Naive B cell (primary cell): ENCODE data around the gene SNX30. TPM values are rescaled to one million over a fixed set of nuclear protein-coding genes. Genes with fewer than 3 reads are reported as not detected.

Source experiments
- ATAC-seq, 2 donors: fragments of 150-1000 bp; cut with Tn5 transposase; 2 replicates each; pipeline ENCODE4 v1.10.0; 2021; ENCODE audit warnings: low read depth in 2 of 2, mild to moderate bottlenecking in 2 of 2, moderate library complexity in 2 of 2
- DNase-seq: peaks from one replicate; pipeline ENCODE4 v3.0.0; 2022
- H3K27ac Mint-ChIP-seq, 6 donors: one replicate each; pipeline ENCODE4 v1.8.0; 2020 to 2022; ENCODE audit warnings: mild to moderate bottlenecking in 6 of 6, mixed read lengths in 6 of 6, moderate library complexity in 5 of 6, inconsistent platforms in 2 of 6
- H3K27me3 Mint-ChIP-seq, 3 donors: one replicate each; pipeline ENCODE4 v1.8.0; 2021 to 2022; ENCODE audit warnings: mixed read lengths in 3 of 3, mild to moderate bottlenecking in 1 of 3
- H3K36me3 Mint-ChIP-seq, 2 donors: one replicate each; pipeline ENCODE4 v1.8.0; 2020 to 2022; ENCODE audit warnings: mixed read lengths in 2 of 2, inconsistent platforms in 1 of 2, mild to moderate bottlenecking in 1 of 2
- H3K4me1 Mint-ChIP-seq, 3 donors: one replicate each; pipeline ENCODE4 v1.8.0; 2020 to 2022; ENCODE audit warnings: mixed read lengths in 3 of 3, inconsistent platforms in 1 of 3, mild to moderate bottlenecking in 1 of 3, moderate library complexity in 1 of 3
- H3K4me3 Mint-ChIP-seq, 8 donors: one replicate each; pipeline ENCODE4 v1.8.0; 2020 to 2022; ENCODE audit warnings: mild to moderate bottlenecking in 8 of 8, mixed read lengths in 8 of 8, moderate library complexity in 8 of 8, inconsistent platforms in 2 of 8
- H3K9me3 Mint-ChIP-seq, 7 donors: one replicate each; pipeline ENCODE4 v1.8.0; 2020 to 2022; ENCODE audit warnings: mixed read lengths in 7 of 7, mild to moderate bottlenecking in 5 of 7, inconsistent platforms in 2 of 7, moderate library complexity in 1 of 7
- polyA plus RNA-seq, 6 donors: library from polyadenylated mRNA; unstranded; fragments of 300-500 nt; fragmentation: Illumina TruSeq; gene quantifications; one replicate each; pipeline ENCODE4 v1.2.3, GENCODE V29; 2021; ENCODE audit warnings: low read depth in 6 of 6

Gene SNX30
- polyA plus RNA-seq, 6 donors from 2014 or later, result 1.6 to 5.3 (median 4.5) TPM

DNA sequence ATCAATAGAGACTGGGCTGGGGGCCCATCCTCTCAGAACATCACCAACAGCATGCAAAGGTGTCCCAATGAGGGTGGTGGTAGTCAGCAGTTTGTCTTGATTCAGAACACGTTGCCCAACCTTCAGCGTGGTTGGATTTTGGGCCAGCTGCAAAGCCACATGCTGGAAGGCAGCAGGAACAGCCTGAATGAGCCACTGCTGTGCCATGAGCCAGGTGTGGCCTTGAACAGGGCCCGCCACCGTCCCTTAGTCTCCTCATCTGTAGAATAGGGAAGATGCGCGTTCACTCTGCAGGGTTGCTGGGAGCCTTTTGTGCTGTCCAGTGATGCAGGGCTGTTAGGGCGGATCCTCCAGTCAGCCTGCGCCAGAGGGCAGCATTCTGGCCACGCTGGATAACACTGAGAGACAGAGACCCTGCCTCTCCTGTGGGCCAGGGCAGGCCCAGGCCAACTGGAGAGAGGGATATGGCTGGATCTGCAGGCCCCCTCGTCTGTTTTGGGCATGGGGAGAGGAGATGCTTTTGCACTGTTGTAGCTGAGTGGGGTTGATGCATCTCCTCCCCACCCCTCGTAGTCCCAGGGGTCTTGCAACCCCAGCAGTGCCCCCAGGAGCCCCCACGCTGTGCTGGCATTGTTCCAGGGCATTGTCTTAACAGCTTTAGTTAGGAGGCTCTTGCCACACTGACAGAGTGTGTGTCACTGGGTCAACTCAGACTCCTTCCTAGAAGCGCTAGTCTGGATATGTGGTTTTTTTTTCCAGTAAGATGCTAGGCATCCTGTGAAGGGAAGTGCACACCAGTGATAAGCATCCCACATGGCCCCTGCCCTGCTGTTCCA, 98.0 kb downstream of the SNX30 start:
- Mint-ChIP-seq H3K27ac (no peak overlapping the region), H3K9me3 (no peaks in the 10 kb centered on the region), H3K27me3 (no peaks in the 10 kb centered on the region), H3K4me1 (peaks cover 9 to 19% (median 17%) of the 10 kb centered on the region in 3 donors), H3K4me3 (no peak overlapping the region), H3K36me3 (peaks cover 9 to 16% of the 10 kb centered on the region in 2 donors)
- DNase-seq (no peak), ATAC-seq (no peak)

DNA sequence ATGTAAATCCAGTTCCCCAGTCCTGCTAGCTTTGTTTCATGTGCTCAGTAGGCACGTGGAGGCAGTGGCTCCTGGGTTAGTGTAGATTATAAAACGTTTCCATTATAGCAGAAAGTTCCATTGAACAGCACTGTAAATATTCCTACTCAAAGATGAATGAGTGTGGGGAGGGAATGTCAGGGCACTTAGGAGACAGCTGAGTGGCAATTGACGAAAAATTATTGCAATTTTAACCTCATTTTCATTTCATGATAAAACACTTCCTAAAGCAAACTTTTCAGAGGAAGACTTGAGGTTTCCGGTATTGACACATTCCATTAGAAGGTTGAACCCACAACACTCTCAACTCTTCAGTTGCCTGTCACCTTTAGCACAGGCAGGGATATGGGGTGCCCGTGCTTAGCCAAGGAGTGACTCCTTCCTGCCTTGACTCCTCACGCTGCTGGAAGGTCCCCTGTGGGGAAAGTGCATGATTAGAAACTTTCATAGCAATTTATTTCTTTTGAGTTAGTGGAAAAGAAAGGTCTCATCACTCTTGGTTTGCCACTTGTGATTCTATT, 98.9 kb downstream of the SNX30 start:
- Mint-ChIP-seq H3K27ac (no peak overlapping the region), H3K36me3 (peaks cover 9 to 16% of the 10 kb centered on the region in 2 donors), H3K4me1 (peaks cover 1 to 14% (median 9%) of the 10 kb centered on the region in 3 donors), H3K9me3 (no peaks in the 10 kb centered on the region), H3K4me3 (no peak overlapping the region), H3K27me3 (no peaks in the 10 kb centered on the region)
- no peak for DNase-seq
- ATAC-seq, result no peak

- Mint-ChIP-seq H3K27ac (peak overlapping the region in 1 of 6 donors; percentile 4), H3K9me3 (no peaks in the 10 kb centered on the region), H3K36me3 (peaks cover 16% of the 10 kb centered on the region in 2 donors), H3K4me3 (no peak overlapping the region), H3K4me1 (peaks cover 7 to 9% (median 8%) of the 10 kb centered on the region in 3 donors), H3K27me3 (no peaks in the 10 kb centered on the region)
- no peak for ATAC-seq
- no peak for DNase-seq
These were observed 100.3 kb downstream of the SNX30 start for GRCh38 chr9:112850840-112851239.

- no peak for DNase-seq
- Mint-ChIP-seq H3K4me3 (no peak overlapping the region), H3K9me3 (no peaks in the 10 kb centered on the region), H3K36me3 (peaks cover 9 to 16% of the 10 kb centered on the region in 2 donors), H3K27ac (no peak overlapping the region), H3K27me3 (no peaks in the 10 kb centered on the region), H3K4me1 (peaks cover 11 to 22% (median 17%) of the 10 kb centered on the region in 3 donors)
- ATAC-seq, result no peak
These were observed 102.4 kb downstream of the SNX30 start for GRCh38 chr9:112852741-112853504.

GRCh38 chr9:112853882-112854585, 103.5 kb downstream of the SNX30 start:
- no peak overlapping the region for H3K4me3 Mint-ChIP-seq
- H3K27ac Mint-ChIP-seq, result no peak overlapping the region
- ATAC-seq (no peak), DNase-seq (no peak)
- H3K4me1 Mint-ChIP-seq, result peaks cover 22 to 33% (median 25%) of the 10 kb centered on the region in 3 donors
- peaks cover 9 to 16% of the 10 kb centered on the region in 2 donors for H3K36me3 Mint-ChIP-seq
- no peaks in the 10 kb centered on the region for H3K27me3 Mint-ChIP-seq
- no peaks in the 10 kb centered on the region for H3K9me3 Mint-ChIP-seq

DNA sequence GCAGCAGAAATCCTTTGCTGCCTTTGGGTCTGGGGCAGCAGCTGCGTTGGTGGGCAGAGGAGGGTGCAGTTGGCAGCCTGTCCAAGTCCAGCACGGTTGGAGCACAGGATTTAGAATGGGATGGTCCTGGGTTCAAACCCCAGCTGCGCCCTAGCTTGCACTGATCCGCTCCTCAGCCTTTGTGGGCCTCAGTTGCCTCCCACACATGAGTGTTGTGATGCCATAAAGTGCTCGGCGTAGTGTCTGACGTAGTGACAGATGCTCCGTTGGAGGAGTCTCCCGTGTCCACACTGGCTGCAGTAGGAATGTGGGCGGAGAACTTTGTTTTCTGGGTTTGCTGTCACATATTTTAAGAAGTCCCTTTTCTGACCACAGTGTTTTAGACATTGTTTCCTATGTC, 104.1 kb downstream of the SNX30 start:
- H3K9me3 Mint-ChIP-seq, result no peaks in the 10 kb centered on the region
- no peak overlapping the region for H3K27ac Mint-ChIP-seq
- no peak overlapping the region for H3K4me3 Mint-ChIP-seq
- no peak for DNase-seq
- ATAC-seq, result no peak
- H3K4me1 Mint-ChIP-seq, result peaks cover 29 to 39% (median 31%) of the 10 kb centered on the region in 3 donors
- H3K27me3 Mint-ChIP-seq, result no peaks in the 10 kb centered on the region
- H3K36me3 Mint-ChIP-seq, result peaks cover 9 to 16% of the 10 kb centered on the region in 2 donors

DNA sequence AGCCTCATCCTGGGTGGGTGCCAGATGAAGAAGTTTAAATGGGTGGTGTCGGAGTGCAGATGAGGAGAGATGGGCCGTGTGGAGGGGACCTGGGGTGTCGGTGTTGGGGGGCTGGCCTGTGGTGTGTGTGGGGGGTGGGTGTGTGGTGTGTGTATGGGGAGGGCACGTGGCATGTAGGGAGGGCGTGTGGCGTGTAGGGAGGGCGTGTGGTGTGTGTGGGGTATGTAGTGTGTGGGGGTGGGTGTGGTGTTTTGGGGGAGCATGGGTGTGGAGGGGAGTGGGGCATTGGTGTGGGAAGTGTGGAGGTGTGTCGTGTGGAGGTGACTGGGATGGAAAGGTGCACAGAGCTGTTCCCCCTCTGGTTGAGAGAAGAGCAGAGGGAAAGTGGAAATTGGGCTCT, 105.6 kb downstream of the SNX30 start:
- DNase-seq (no peak), ATAC-seq (no peak)
- no peaks in the 10 kb centered on the region for H3K9me3 Mint-ChIP-seq
- H3K27me3 Mint-ChIP-seq, result no peaks in the 10 kb centered on the region
- H3K4me1 Mint-ChIP-seq, result peaks cover 42 to 53% (median 44%) of the 10 kb centered on the region in 3 donors
- peaks cover 9 to 16% of the 10 kb centered on the region in 2 donors for H3K36me3 Mint-ChIP-seq
- H3K4me3 Mint-ChIP-seq, result peak overlapping the region in 2 of 8 donors; percentile 27 to 65
- H3K27ac Mint-ChIP-seq, result peak overlapping the region in 2 of 6 donors; percentile 51 to 63

DNA sequence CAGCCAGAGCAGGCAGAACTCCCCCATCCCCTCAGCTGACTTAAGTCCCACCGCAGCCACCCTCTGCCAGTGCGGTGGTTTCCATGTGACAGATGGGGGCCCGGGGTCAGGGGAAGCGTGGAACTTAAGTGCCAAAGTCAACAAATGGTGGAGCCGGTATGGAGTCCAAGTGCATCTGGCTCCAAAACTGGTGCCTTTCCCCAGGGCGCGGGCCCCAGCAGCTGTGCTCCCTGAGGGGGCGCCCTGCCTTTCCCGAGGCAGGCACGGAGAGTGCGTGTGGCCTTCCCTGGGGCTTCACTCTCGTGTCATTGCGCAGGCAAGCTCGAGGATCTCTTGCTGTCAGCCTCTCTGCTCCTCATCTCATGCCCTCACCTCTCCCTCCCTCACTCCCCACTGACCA, 106.3 kb downstream of the SNX30 start:
- Mint-ChIP-seq H3K4me3 (peak overlapping the region in 1 of 8 donors; percentile 70), H3K27ac (peak overlapping the region in 2 of 6 donors; percentile 27 to 81), H3K36me3 (peaks cover 4 to 16% of the 10 kb centered on the region in 2 donors), H3K27me3 (no peaks in the 10 kb centered on the region), H3K9me3 (no peaks in the 10 kb centered on the region), H3K4me1 (peaks cover 48 to 60% (median 51%) of the 10 kb centered on the region in 3 donors)
- ATAC-seq (no peak), DNase-seq (no peak)

DNA sequence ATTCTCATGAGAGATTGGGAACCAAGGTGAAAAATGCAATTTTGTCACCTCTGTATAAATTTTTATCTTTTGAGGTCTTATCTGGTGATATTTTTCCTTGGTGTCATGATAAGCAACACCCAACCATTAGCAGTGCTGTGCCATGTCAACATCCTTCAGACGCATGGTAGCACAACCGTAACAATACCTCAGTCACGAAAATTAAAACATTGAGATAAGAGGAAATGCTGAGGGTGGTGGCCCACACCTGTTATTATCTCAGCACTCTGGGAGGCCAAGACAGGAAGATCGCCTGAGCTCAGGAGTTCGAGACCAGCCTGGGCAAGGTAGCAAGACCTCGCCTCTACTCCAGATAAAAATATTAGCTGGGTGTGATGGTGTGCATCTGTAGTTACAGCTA, 107.4 kb downstream of the SNX30 start:
- peaks cover 2 to 10% of the 10 kb centered on the region in 2 donors for H3K36me3 Mint-ChIP-seq
- H3K27ac Mint-ChIP-seq, result peak overlapping the region in 5 of 6 donors; percentile 66 to 92 (median 86)
- ATAC-seq (peak; percentile 63 to 67), DNase-seq (no peak)
- H3K4me1 Mint-ChIP-seq, result peaks cover 60 to 71% (median 62%) of the 10 kb centered on the region in 3 donors
- H3K4me3 Mint-ChIP-seq, result peak overlapping the region in 4 of 8 donors; percentile 4 to 57 (median 30)
- no peaks in the 10 kb centered on the region for H3K27me3 Mint-ChIP-seq
- H3K9me3 Mint-ChIP-seq, result no peaks in the 10 kb centered on the region

DNA sequence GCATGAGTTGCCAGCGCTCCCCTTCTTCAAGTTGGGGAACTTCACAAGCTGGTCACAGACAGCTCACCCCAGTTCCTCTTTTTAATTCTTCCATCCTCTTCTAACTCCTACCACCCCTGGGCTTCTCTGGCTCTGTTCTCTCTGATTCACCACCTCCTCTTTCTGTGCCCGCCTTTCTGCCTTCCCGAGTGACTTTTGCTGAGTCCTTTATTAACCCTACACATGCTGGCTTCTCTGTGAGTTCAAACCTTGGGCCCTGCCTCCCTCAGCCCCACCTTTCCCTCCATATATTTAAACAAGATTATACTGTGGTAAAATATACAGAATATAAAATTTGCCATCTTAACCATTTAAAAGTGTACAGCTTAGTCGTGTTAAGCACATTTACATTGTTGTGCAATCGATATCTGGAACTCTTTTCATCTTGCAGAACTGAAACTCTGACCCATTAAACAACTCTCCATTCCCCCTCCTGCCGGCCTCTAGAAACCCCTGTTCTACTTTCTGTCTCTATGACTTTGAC, 108.1 kb downstream of the SNX30 start:
- ATAC-seq, result peak; percentile 91 to 94
- peak; percentile 44 for DNase-seq
- H3K9me3 Mint-ChIP-seq, result no peaks in the 10 kb centered on the region
- H3K27me3 Mint-ChIP-seq, result no peaks in the 10 kb centered on the region
- peaks cover 0 to 7% of the 10 kb centered on the region in 2 donors for H3K36me3 Mint-ChIP-seq
- peak overlapping the region in 6 of 8 donors; percentile 4 to 72 (median 46) for H3K4me3 Mint-ChIP-seq
- peaks cover 66 to 78% (median 69%) of the 10 kb centered on the region in 3 donors for H3K4me1 Mint-ChIP-seq
- H3K27ac Mint-ChIP-seq, result peak overlapping the region in 5 of 6 donors; percentile 84 to 89 (median 86)

DNA sequence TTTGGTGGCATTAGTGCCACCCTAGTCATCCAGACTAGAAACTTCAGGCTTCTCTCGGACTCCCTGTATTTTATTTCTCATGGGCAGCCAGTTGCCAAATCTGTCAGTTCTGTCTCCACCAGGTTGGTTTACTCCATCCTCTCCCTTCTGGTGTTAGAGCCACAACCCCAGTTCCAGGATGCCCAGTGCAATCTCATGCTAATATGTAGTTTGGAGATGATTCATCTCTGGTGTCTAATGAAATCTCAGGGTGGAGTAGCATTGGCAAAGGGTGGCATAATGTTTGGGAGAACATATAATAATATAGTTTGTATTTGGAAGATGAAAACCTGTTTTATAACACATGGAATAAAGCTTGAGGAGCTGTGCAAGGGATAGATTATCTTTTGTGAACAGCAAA, 109.9 kb downstream of the SNX30 start:
- H3K4me1 Mint-ChIP-seq, result peaks cover 67 to 85% (median 68%) of the 10 kb centered on the region in 3 donors
- peak overlapping the region in 2 of 8 donors; percentile 5 to 47 for H3K4me3 Mint-ChIP-seq
- ATAC-seq (no peak), DNase-seq (no peak)
- peaks cover 0 to under 1% of the 10 kb centered on the region in 2 donors for H3K36me3 Mint-ChIP-seq
- peak overlapping the region in 2 of 6 donors; percentile 6 to 59 for H3K27ac Mint-ChIP-seq
- no peaks in the 10 kb centered on the region for H3K9me3 Mint-ChIP-seq
- H3K27me3 Mint-ChIP-seq, result no peaks in the 10 kb centered on the region

DNA sequence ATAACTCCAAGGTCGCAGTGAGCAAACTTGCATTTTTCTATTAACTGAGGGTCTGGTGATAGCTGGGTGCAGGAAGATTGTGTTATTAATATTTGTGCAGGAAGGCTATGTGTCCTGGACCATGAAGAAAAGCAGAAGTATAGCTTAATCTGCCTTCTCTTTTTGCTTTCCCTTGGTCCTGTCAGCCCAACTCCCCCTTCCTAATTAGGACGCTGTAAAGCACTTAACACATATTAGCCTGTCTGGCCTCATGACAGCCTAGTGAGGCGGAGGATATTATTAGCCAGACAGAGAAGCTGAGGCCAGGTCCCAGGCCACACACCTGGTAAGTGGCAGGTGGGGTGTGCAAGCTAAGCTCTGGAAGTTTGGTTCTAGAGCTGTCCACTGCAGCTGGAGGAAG, 110.6 kb downstream of the SNX30 start:
- Mint-ChIP-seq H3K36me3 (peaks cover 4 to 6% of the 10 kb centered on the region in 2 donors), H3K4me1 (peaks cover 68 to 82% (median 69%) of the 10 kb centered on the region in 3 donors), H3K27ac (peak overlapping the region in 3 of 6 donors; percentile 43 to 76 (median 59)), H3K9me3 (no peaks in the 10 kb centered on the region), H3K27me3 (no peaks in the 10 kb centered on the region), H3K4me3 (peak overlapping the region in 6 of 8 donors; percentile 17 to 69 (median 30))
- ATAC-seq, result no peak
- DNase-seq, result no peak
